ENCODE results near the gene C22orf31.

Gene C22orf31

GRCh38 chr22:29081517-29082236 is 20.0 kb upstream of the C22orf31 start:
- DNase-seq (ENCODE audit: low read depth in 2 of 2, low spot score in 1 of 2) = no peak

- DNase-seq (ENCODE audit: low read depth in 2 of 2, low spot score in 1 of 2) = no peak
Observed at GRCh38 chr22:29080106-29080975, 18.7 kb upstream of the C22orf31 start.

- no peak for DNase-seq (ENCODE audit: low read depth in 2 of 2, low spot score in 1 of 2)
Observed at GRCh38 chr22:29079218-29079901, 17.7 kb upstream of the C22orf31 start.

- DNase-seq (ENCODE audit: low read depth in 2 of 2, low spot score in 1 of 2) = no peak
Observed at GRCh38 chr22:29078869-29079207, 17.2 kb upstream of the C22orf31 start.

- no peak for DNase-seq (ENCODE audit: low read depth in 2 of 2, low spot score in 1 of 2)
Observed at GRCh38 chr22:29078036-29078868, 16.6 kb upstream of the C22orf31 start.

- DNase-seq (ENCODE audit: low read depth in 2 of 2, low spot score in 1 of 2) = no peak
Observed at GRCh38 chr22:29074276-29074772, 12.7 kb upstream of the C22orf31 start.

- no peak for DNase-seq (ENCODE audit: low read depth in 2 of 2, low spot score in 1 of 2)
Observed at GRCh38 chr22:29073618-29074275, 12.1 kb upstream of the C22orf31 start.

GRCh38 chr22:29072979-29073617 is 11.5 kb upstream of the C22orf31 start, which contains the start of gene KREMEN1:
Gene KREMEN1 (plus strand): TSS chr22:29073035. CDS start chr22:29073131, 96 bp downstream.
- no peak for DNase-seq (ENCODE audit: low read depth in 2 of 2, low spot score in 1 of 2)

GRCh38 chr22:29072193-29072978 is 10.8 kb upstream of the C22orf31 start:
- DNase-seq (ENCODE audit: low read depth in 2 of 2, low spot score in 1 of 2) = peak; percentile 47 to 64

- no peak for DNase-seq (ENCODE audit: low read depth in 2 of 2, low spot score in 1 of 2)
Observed at GRCh38 chr22:29071261-29072045, 9.8 kb upstream of the C22orf31 start.

GRCh38 chr22:29070490-29070889 is 8.9 kb upstream of the C22orf31 start:
- no peak for DNase-seq (ENCODE audit: low read depth in 2 of 2, low spot score in 1 of 2)

GRCh38 chr22:29069463-29069862 is 7.8 kb upstream of the C22orf31 start:
- no peak for DNase-seq (ENCODE audit: low read depth in 2 of 2, low spot score in 1 of 2)

- DNase-seq (ENCODE audit: low read depth in 2 of 2, low spot score in 1 of 2) = no peak
Observed at GRCh38 chr22:29065468-29066190, 4.0 kb upstream of the C22orf31 start.

- DNase-seq (ENCODE audit: low read depth in 2 of 2, low spot score in 1 of 2) = no peak
Observed at GRCh38 chr22:29062286-29062821, 723 bp upstream of the C22orf31 start.

- DNase-seq (ENCODE audit: low read depth in 2 of 2, low spot score in 1 of 2) = no peak
Observed at GRCh38 chr22:29060931-29061330, 700 bp downstream of the C22orf31 start.

- no peak for DNase-seq (ENCODE audit: low read depth in 2 of 2, low spot score in 1 of 2)
Observed at GRCh38 chr22:29060251-29060869, 1.3 kb downstream of the C22orf31 start.

GRCh38 chr22:29056472-29056871 is 5.2 kb downstream of the C22orf31 start:
- no peak for DNase-seq (ENCODE audit: low read depth in 2 of 2, low spot score in 1 of 2)

Measured in stimulated activated CD8-positive, alpha-beta memory T cell treated with anti-CD3 and anti-CD28 coated beads, Interleukin-4, amount 100 ng/mL, for 4 hours (primary cell).